HepG2 (cell line): ENCODE results near the gene SMAD6. TPM values are rescaled to one million over a fixed set of nuclear protein-coding genes. Genes with fewer than 3 reads are reported as not detected.

Source experiments
- ARID4A ChIP-seq: sonication (generic); formaldehyde crosslinking; IDR thresholded peaks from 2 replicates; pipeline ENCODE4 v1.5.0; 2020; ENCODE audit warnings: mild to moderate bottlenecking, missing genetic modification reagents, borderline replicate concordance
- ASH2L ChIP-seq: fragments of 300-600, 200-600 bp; sonication (generic); IDR thresholded peaks from 2 replicates; pipeline ENCODE4 v1.7.0; 2017; ENCODE audit warnings: low read depth, mild to moderate bottlenecking, moderate library complexity, mixed read lengths, low read length; ENCODE audit not compliant: insufficient read length
- FOXA3 ChIP-seq: IDR thresholded peaks from 2 replicates; pipeline ENCODE4 v1.6.1; 2016; ENCODE audit warnings: missing genetic modification reagents, missing compliant biosample characterization
- HNF4G ChIP-seq, 2 experiments: sonication (generic) in 1 of 2; formaldehyde crosslinking in 1 of 2; IDR thresholded peaks; 2 replicates each; pipeline versions ENCODE4 v1.4.0 to v1.6.1; 2011 to 2020; ENCODE audit warnings: borderline replicate concordance in 2 of 2, low read depth in 2 of 2, mild to moderate bottlenecking in 2 of 2, low read length in 1 of 2, missing genetic modification reagents in 1 of 2, moderate library complexity in 1 of 2
- NFE2L1 ChIP-seq: sonication (generic); formaldehyde crosslinking; IDR thresholded peaks from 2 replicates; pipeline ENCODE4 v1.4.0; 2020; ENCODE audit warnings: missing genetic modification reagents, mild to moderate bottlenecking, borderline replicate concordance
- SNAPC4 ChIP-seq: sonication (generic); formaldehyde crosslinking; IDR thresholded peaks from 2 replicates; pipeline ENCODE4 v1.4.0; 2020; ENCODE audit warnings: mild to moderate bottlenecking, missing genetic modification reagents
- TRIM22 ChIP-seq: fragments of 450-650 bp; IDR thresholded peaks from 2 replicates; pipeline ENCODE4 v1.6.1; 2017
- ZBTB14 ChIP-seq: sonication (generic); formaldehyde crosslinking; IDR thresholded peaks from 2 replicates; pipeline ENCODE4 v1.4.0; 2020; ENCODE audit warnings: missing genetic modification reagents
- ZBTB7A ChIP-seq: sonication (generic); formaldehyde crosslinking; IDR thresholded peaks from 2 replicates; pipeline ENCODE4 v1.8.0; 2022; ENCODE audit warnings: mild to moderate bottlenecking, missing genetic modification reagents
- ZNF17 ChIP-seq: sonication (generic); formaldehyde crosslinking; IDR thresholded peaks from 2 replicates; pipeline ENCODE4 v1.5.0; 2020; ENCODE audit warnings: mild to moderate bottlenecking, missing genetic modification reagents
- ZNF235 ChIP-seq: sonication (generic); formaldehyde crosslinking; IDR thresholded peaks from 2 replicates; pipeline ENCODE4 v1.8.1; 2023; ENCODE audit warnings: mild to moderate bottlenecking, missing genetic modification reagents, borderline replicate concordance
- ZNF34 ChIP-seq: sonication (generic); formaldehyde crosslinking; IDR thresholded peaks from 2 replicates; pipeline ENCODE4 v1.4.0; 2020; ENCODE audit warnings: mild to moderate bottlenecking, missing genetic modification reagents, borderline replicate concordance
- ZNF496 ChIP-seq: sonication (generic); formaldehyde crosslinking; IDR thresholded peaks from 2 replicates; pipeline ENCODE4 v1.8.1; 2023; ENCODE audit warnings: mild to moderate bottlenecking, moderate library complexity, missing genetic modification reagents; ENCODE audit not compliant: insufficient replicate concordance
- ZNF556 ChIP-seq: sonication (generic); formaldehyde crosslinking; IDR thresholded peaks from 2 replicates; pipeline ENCODE4 v1.4.0; 2020; ENCODE audit warnings: mild to moderate bottlenecking, missing genetic modification reagents, borderline replicate concordance
- ZNF724P ChIP-seq: sonication (generic); formaldehyde crosslinking; IDR thresholded peaks from 2 replicates; pipeline ENCODE4 v1.8.0; 2022; ENCODE audit warnings: missing genetic modification reagents, borderline replicate concordance
- ZNF790 ChIP-seq: sonication (generic); formaldehyde crosslinking; IDR thresholded peaks from 2 replicates; pipeline ENCODE4 v1.8.0; 2022; ENCODE audit warnings: missing genetic modification reagents, mild to moderate bottlenecking, borderline replicate concordance
- polyA plus RNA-seq, 8 experiments: library from polyadenylated mRNA; depleted of rRNA in 3 of 8; stranded (reverse) in 7 of 8; unstranded in 1 of 8; fragments of >200 nt; fragmentation: Illumina TruSeq in 4 of 8; extraction: Trizol in 4 of 8; gene quantifications; 2 replicates each; pipeline versions ENCODE4 v1.2.1 to v1.2.3, GENCODE V29; 2011 to 2016; ENCODE audit warnings: low read depth in 4 of 8, missing spikeins in 1 of 8, mixed read lengths in 1 of 8; ENCODE audit not compliant: insufficient read depth in 1 of 8
- total RNA-seq, 5 experiments: library from RNA; depleted of rRNA; stranded (reverse); fragments of >200 nt; fragmentation: Illumina TruSeq; extraction: Trizol; gene quantifications; 2 replicates each; pipeline ENCODE4 v1.2.3, GENCODE V29; 2016; ENCODE audit warnings: low read depth in 1 of 5

Gene SMAD6
- total and polyA plus RNA-seq, 2 of the 13 experiments (the other 11 are each of a cell fraction or from before 2014, with no cell fraction given): 3.3 to 4.4 TPM

GRCh38 chr15:66803182-66803729 is 101.2 kb downstream of the SMAD6 start (continued):
- TF ChIP-seq ZNF235 (no peak), ZNF496 (CRISPR knock-in tag) (no peak), HNF4G (IDR thresholded peaks at IDR 0.05; ENCODE audit: borderline replicate concordance, low read depth, low read length) (no peak), HNF4G (CRISPR knock-in tag; IDR thresholded peaks at IDR 0.05; ENCODE audit: borderline replicate concordance, low read depth) (peak; percentile 64; the same call in 1 of the 2 replicates), ZNF724P (CRISPR knock-in tag) (no peak), NFE2L1 (CRISPR knock-in tag) (no peak), ZBTB7A (CRISPR knock-in tag) (0 out of 2 replicates have a peak, but pooled peaks have one; percentile 16), SNAPC4 (CRISPR knock-in tag) (no peak), ARID4A (peak; percentile 55; the same call in 1 of the 2 replicates), ZNF34 (CRISPR knock-in tag) (no peak), TRIM22 (no peak), ASH2L (peak; percentile 21), FOXA3 (CRISPR knock-in tag) (peak; percentile 82), ZBTB14 (CRISPR knock-in tag) (no peak), ZNF790 (CRISPR knock-in tag) (no peak), ZNF556 (CRISPR knock-in tag) (no peak; the same call in 1 of the 2 replicates), ZNF17 (CRISPR knock-in tag) (no peak)
